ENCODE data around the gene CEP164. TPM values are rescaled to one million over a fixed set of nuclear protein-coding genes. Genes with fewer than 3 reads are reported as not detected.

Gene CEP164
- 20.1 and 26.1 TPM in 2 replicates for total RNA-seq

DNA sequence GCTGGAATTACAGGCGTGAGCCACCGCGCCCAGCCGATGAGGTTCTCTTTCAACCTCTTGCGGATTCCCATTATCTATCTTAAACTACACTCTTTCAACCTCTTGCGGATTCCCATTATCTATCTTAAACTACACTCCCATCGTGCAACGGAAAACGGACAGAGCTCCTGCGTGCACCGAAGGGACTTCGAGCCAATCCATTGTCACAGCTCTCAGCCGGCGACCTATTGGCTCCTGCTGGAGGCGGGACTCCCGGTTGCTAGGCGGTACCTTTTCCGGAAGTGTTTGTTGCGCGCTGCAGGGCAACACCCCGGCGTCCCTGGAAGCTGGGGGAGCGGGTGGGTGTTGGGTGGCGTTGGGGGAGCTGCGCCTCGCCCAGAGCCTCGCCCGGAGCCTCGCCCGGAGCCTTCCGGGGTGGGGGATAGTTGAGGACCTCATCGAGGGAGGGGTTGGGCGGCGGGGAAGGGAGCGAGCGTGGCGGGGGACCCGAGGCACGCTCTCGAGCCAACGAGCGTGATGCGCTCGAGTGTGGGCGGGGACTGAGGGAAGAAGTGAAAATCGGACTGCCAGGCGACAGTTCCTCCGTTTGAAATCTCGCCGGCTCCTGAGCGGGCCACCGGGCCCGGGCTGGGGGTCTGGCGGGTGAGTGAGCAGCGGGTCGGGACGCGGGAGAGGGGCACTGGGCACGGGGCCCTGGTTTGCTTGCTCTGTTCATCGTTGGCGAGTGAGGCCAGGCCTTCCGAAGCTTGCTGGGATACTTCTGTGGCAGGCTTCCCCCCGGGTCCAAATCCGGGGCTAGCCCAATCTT, at the start of gene CEP164:
Gene CEP164 (plus strand): TSS at position 288 of the 808 bp plus-strand sequence. CDS start 10,733 bp downstream, outside the sequence.

GRCh38 chr11:117290809-117291396, 36.8 kb upstream of the CEP164 start, which contains the start of gene BACE1-AS:
Gene BACE1-AS (plus strand): TSS chr11:117291346.

GRCh38 chr11:117316197-117316961, 11.3 kb upstream of the CEP164 start, which contains the start of gene BACE1:
Gene BACE1 (minus strand): TSS chr11:117316256. CDS start chr11:117315795, 461 bp downstream.

Other genes with a start within 250 kb of the CEP164 start
- gene SIK3, start 229.4 kb upstream of the CEP164 start, total RNA-seq, result 6.0 and 18.0 TPM in 2 replicates
- gene PAFAH1B2, start 183.6 kb upstream of the CEP164 start, total RNA-seq, result 144 and 156 TPM in 2 replicates
- 7.1 and 16.2 TPM in 2 replicates for gene SIDT2, start 149.1 kb upstream of the CEP164 start, total RNA-seq
- gene TAGLN, start 128.5 kb upstream of the CEP164 start, total RNA-seq, result 54.7 and 71.3 TPM in 2 replicates
- gene PCSK7, start 95.8 kb upstream of the CEP164 start, total RNA-seq, result 38.4 and 62.1 TPM in 2 replicates
- 5.7 and 10.5 TPM in 2 replicates for gene RNF214, start 95.2 kb upstream of the CEP164 start, total RNA-seq
- 1.3 and 3.3 TPM in 2 replicates for gene BACE1-AS, start 36.5 kb upstream of the CEP164 start, total RNA-seq
- gene BACE1, start 11.6 kb upstream of the CEP164 start, total RNA-seq, result 5.2 and 13.0 TPM in 2 replicates

All from bladder microvascular endothelial cell (primary cell).